Measurements from ENCODE around the gene ARHGAP28. TPM values are rescaled to one million over a fixed set of nuclear protein-coding genes. Genes with fewer than 3 reads are reported as not detected.
A peak's percentile ranks its signal among the peaks of the same experiment; 100 is the strongest.

The ARHGAP28 gene
- total RNA-seq, 4 donors from 2014 or later = 1.1 to 26.3 (median 2.6) TPM

GRCh38 chr18:6732952-6733351 is 3.4 kb downstream of the ARHGAP28 start:
- no peak for DNase-seq
- Histone ChIP-seq H3K27ac (no peak overlapping the region), H3K4me1 (peaks cover 0 to 4% (median 2%) of the 10 kb centered on the region in 4 donors), H3K27me3 (peaks cover 5% of the 10 kb centered on the region), H3K36me3 (no peaks in the 10 kb centered on the region), H3K9me3 (no peaks in the 10 kb centered on the region), H3K4me3 (no peak overlapping the region)
- TF ChIP-seq POLR2A (IDR thresholded peaks at IDR 0.05) = no peak
- intact Hi-C loops (cut with DNase I; ENCODE audit: low total_unique reads) = no loop called here
- 73 to 76% methylated on average over 2 of the region's 2 CpGs for WGBS, 2 donors (ENCODE audit: low coverage in 1 of 2)
- in situ Hi-C loops (cut with MboI; ENCODE audit: low pct_ligation_motif_present in 1 of 4, low pct_unique_long_range_greater_than_20kb in 1 of 4, low sequenced_read_pairs in 3 of 4) = no loop called here

GRCh38 chr18:6733758-6734157 is 4.2 kb downstream of the ARHGAP28 start:
- DNase-seq = no peak
- peak overlapping the region; percentile 1 to 32 (median 12) for H3K27ac ChIP-seq
- WGBS, 2 donors (ENCODE audit: low coverage in 1 of 2) = 74% methylated on average over 1 of the region's 1 CpG; no CpG with 5 or more reads in 1 of the 2 donors
- no peaks in the 10 kb centered on the region for H3K36me3 ChIP-seq
- H3K4me3 ChIP-seq = no peak overlapping the region
- peaks cover 0 to 3% (median 1%) of the 10 kb centered on the region in 4 donors for H3K4me1 ChIP-seq
- intact Hi-C loops (cut with DNase I; ENCODE audit: low total_unique reads) (no loop called here), in situ Hi-C loops (cut with MboI; ENCODE audit: low pct_ligation_motif_present in 1 of 4, low pct_unique_long_range_greater_than_20kb in 1 of 4, low sequenced_read_pairs in 3 of 4) (no loop called here)
- peaks cover 5% of the 10 kb centered on the region for H3K27me3 ChIP-seq
- no peaks in the 10 kb centered on the region for H3K9me3 ChIP-seq
- TF ChIP-seq POLR2AphosphoS5 (IDR thresholded peaks at IDR 0.05) = no peak
- no peak for TF ChIP-seq EP300 (IDR thresholded peaks at IDR 0.05; ENCODE audit: low read depth)
- TF ChIP-seq POLR2A (IDR thresholded peaks at IDR 0.05) = no peak
- TF ChIP-seq, protein P1, sequence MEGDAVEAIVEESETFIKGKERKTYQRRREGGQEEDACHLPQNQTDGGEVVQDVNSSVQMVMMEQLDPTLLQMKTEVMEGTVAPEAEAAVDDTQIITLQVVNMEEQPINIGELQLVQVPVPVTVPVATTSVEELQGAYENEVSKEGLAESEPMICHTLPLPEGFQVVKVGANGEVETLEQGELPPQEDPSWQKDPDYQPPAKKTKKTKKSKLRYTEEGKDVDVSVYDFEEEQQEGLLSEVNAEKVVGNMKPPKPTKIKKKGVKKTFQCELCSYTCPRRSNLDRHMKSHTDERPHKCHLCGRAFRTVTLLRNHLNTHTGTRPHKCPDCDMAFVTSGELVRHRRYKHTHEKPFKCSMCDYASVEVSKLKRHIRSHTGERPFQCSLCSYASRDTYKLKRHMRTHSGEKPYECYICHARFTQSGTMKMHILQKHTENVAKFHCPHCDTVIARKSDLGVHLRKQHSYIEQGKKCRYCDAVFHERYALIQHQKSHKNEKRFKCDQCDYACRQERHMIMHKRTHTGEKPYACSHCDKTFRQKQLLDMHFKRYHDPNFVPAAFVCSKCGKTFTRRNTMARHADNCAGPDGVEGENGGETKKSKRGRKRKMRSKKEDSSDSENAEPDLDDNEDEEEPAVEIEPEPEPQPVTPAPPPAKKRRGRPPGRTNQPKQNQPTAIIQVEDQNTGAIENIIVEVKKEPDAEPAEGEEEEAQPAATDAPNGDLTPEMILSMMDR (IDR thresholded peaks at IDR 0.05) = no peak

DNA sequence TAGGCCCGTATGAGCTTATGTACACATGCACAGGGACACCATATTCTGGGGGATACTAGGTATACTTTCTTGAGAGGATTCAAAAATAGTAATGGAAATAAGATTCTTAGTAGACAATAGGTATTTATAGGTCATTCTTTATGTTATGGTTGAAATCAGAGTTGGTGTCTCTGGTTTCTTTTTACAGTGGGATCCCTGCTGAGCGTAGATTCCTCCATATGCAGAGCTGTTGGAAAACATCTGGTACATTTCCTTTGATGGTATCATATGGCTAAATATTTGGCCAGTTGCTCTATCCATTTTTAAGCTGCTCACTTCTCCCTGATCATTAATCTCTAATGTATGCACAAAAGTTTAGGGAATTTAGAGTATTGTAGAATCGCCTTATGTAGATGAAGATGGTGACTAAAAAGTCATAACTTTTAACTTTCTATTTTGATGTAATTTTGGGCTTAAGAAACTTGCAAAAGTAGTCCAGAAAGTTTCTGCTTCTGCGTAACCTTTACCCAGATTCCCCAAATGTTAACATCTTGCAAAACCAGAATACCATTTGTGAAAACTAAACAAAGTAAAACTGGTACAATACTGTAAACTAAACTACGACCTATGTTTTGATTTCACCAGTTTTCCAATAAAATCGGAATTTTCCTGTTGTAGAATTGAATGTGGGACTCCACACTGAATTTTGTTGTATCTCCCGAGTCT is 5.4 kb downstream of the ARHGAP28 start:
- peaks cover 5% of the 10 kb centered on the region for H3K27me3 ChIP-seq
- no peaks in the 10 kb centered on the region for H3K9me3 ChIP-seq
- intact Hi-C loops (cut with DNase I; ENCODE audit: low total_unique reads) = no loop called here
- no peaks in the 10 kb centered on the region for H3K36me3 ChIP-seq
- in situ Hi-C loops (cut with MboI; ENCODE audit: low pct_ligation_motif_present in 1 of 4, low pct_unique_long_range_greater_than_20kb in 1 of 4, low sequenced_read_pairs in 3 of 4) = no loop called here
- H3K27ac ChIP-seq = peak overlapping the region; percentile 15 to 43 (median 36)
- DNase-seq = no peak
- TF ChIP-seq, protein P1 (IDR thresholded peaks at IDR 0.05) = no peak
- TF ChIP-seq EP300 (IDR thresholded peaks at IDR 0.05; ENCODE audit: low read depth) = no peak
- no peak for TF ChIP-seq POLR2A (IDR thresholded peaks at IDR 0.05)
- no peak for TF ChIP-seq POLR2AphosphoS5 (IDR thresholded peaks at IDR 0.05)
- WGBS, 2 donors (ENCODE audit: low coverage in 1 of 2) = 63 to 69% methylated on average over 7 of the region's 7 CpGs
- H3K4me1 ChIP-seq = no peaks in the 10 kb centered on the region
- no peak overlapping the region for H3K4me3 ChIP-seq

GRCh38 chr18:6737833-6738232 is 8.3 kb downstream of the ARHGAP28 start:
- no peak for TF ChIP-seq EP300 (IDR thresholded peaks at IDR 0.05; ENCODE audit: low read depth)
- TF ChIP-seq POLR2A (IDR thresholded peaks at IDR 0.05) = no peak
- TF ChIP-seq POLR2AphosphoS5 (IDR thresholded peaks at IDR 0.05) = no peak
- TF ChIP-seq, protein P1 (IDR thresholded peaks at IDR 0.05) = no peak

More at GRCh38 chr18:6737833-6738232, 8.3 kb downstream of the ARHGAP28 start:
- no peak for DNase-seq
- Histone ChIP-seq H3K36me3 (no peaks in the 10 kb centered on the region), H3K27me3 (no peaks in the 10 kb centered on the region), H3K4me3 (no peak overlapping the region), H3K9me3 (no peaks in the 10 kb centered on the region), H3K4me1 (peaks cover 0 to 6% (median 0%) of the 10 kb centered on the region in 4 donors), H3K27ac (peak overlapping the region in 2 of 4 donors; percentile 3 to 22)
- in situ Hi-C loops (cut with MboI; ENCODE audit: low pct_ligation_motif_present in 1 of 4, low pct_unique_long_range_greater_than_20kb in 1 of 4, low sequenced_read_pairs in 3 of 4) = no loop called here
- intact Hi-C loops (cut with DNase I; ENCODE audit: low total_unique reads) = no loop called here

Measured in transverse colon (tissue), 4 donors.